Measurements from ENCODE around the gene COMP.

DNA sequence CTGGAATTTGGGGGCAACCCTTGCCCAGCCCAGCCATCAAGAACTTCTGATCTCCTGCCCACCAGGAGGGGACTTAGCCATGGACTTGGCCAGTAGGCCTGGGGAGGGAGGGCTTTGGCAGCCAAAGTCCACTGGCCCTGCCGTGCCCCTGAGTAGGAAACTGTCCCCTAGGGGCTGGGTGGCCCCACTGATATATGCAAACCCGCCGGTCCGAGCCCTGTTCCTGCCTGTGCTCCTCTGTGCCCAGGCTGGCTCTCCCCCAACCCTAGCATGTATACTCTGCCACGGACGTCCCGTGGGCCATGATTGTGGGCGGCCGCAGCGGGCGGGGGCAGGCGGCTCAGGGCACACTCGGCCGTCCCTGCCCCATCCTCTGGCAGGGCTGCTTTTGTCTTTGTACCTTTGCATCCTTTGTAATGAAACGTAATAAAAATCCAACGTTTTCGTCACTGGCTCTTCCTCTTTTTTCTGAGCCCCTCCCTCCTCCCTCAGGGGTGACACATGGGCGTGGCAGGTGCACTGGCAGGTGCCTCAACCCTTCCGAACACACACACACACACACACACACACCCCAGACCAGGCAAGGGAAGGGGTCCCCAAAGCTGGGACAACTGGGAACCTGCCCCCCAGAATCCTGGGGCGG lies 9.1 kb downstream of the COMP start:
- TF ChIP-seq RCOR1 (conservative IDR thresholded peaks at IDR 0.05; ENCODE audit: low read depth, low read length), result no peak
- no peak for TF ChIP-seq ZZZ3 (IDR thresholded peaks at IDR 0.05; ENCODE audit: control insufficient read depth, insufficient read length, low read depth)
- no peak for TF ChIP-seq SUZ12 (IDR thresholded peaks at IDR 0.05; ENCODE audit: unreplicated experiment)
- TF ChIP-seq, protein P1, sequence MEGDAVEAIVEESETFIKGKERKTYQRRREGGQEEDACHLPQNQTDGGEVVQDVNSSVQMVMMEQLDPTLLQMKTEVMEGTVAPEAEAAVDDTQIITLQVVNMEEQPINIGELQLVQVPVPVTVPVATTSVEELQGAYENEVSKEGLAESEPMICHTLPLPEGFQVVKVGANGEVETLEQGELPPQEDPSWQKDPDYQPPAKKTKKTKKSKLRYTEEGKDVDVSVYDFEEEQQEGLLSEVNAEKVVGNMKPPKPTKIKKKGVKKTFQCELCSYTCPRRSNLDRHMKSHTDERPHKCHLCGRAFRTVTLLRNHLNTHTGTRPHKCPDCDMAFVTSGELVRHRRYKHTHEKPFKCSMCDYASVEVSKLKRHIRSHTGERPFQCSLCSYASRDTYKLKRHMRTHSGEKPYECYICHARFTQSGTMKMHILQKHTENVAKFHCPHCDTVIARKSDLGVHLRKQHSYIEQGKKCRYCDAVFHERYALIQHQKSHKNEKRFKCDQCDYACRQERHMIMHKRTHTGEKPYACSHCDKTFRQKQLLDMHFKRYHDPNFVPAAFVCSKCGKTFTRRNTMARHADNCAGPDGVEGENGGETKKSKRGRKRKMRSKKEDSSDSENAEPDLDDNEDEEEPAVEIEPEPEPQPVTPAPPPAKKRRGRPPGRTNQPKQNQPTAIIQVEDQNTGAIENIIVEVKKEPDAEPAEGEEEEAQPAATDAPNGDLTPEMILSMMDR (IDR thresholded peaks at IDR 0.05 in 2 of 3, conservative IDR thresholded peaks at IDR 0.05 in 1 of 3; ENCODE audit: control insufficient read depth in 2 of 3, extremely low read depth in 1 of 3, insufficient read depth in 1 of 3, low read depth in 3 of 3, low read length in 3 of 3), result no peak
- TF ChIP-seq SP1 (IDR thresholded peaks at IDR 0.05; ENCODE audit: low read depth, low read length), result no peak
- TF ChIP-seq POLR2AphosphoS5 (IDR thresholded peaks at IDR 0.05; ENCODE audit: low read length), result no peak
- no peak for TF ChIP-seq FOS (IDR thresholded peaks at IDR 0.05; ENCODE audit: borderline replicate concordance, extremely low read depth, insufficient read length)
- no peak for TF ChIP-seq CHD2 (IDR thresholded peaks at IDR 0.05; ENCODE audit: borderline replicate concordance, low read depth, low read length)
- TF ChIP-seq TCF12 (IDR thresholded peaks at IDR 0.05; ENCODE audit: low read depth, low read length), result no peak
- TF ChIP-seq, protein P2, sequence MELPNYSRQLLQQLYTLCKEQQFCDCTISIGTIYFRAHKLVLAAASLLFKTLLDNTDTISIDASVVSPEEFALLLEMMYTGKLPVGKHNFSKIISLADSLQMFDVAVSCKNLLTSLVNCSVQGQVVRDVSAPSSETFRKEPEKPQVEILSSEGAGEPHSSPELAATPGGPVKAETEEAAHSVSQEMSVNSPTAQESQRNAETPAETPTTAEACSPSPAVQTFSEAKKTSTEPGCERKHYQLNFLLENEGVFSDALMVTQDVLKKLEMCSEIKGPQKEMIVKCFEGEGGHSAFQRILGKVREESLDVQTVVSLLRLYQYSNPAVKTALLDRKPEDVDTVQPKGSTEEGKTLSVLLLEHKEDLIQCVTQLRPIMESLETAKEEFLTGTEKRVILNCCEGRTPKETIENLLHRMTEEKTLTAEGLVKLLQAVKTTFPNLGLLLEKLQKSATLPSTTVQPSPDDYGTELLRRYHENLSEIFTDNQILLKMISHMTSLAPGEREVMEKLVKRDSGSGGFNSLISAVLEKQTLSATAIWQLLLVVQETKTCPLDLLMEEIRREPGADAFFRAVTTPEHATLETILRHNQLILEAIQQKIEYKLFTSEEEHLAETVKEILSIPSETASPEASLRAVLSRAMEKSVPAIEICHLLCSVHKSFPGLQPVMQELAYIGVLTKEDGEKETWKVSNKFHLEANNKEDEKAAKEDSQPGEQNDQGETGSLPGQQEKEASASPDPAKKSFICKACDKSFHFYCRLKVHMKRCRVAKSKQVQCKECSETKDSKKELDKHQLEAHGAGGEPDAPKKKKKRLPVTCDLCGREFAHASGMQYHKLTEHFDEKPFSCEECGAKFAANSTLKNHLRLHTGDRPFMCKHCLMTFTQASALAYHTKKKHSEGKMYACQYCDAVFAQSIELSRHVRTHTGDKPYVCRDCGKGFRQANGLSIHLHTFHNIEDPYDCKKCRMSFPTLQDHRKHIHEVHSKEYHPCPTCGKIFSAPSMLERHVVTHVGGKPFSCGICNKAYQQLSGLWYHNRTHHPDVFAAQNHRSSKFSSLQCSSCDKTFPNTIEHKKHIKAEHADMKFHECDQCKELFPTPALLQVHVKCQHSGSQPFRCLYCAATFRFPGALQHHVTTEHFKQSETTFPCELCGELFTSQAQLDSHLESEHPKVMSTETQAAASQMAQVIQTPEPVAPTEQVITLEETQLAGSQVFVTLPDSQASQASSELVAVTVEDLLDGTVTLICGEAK (IDR thresholded peaks at IDR 0.05; ENCODE audit: borderline replicate concordance), result no peak
- TF ChIP-seq, protein P3, sequence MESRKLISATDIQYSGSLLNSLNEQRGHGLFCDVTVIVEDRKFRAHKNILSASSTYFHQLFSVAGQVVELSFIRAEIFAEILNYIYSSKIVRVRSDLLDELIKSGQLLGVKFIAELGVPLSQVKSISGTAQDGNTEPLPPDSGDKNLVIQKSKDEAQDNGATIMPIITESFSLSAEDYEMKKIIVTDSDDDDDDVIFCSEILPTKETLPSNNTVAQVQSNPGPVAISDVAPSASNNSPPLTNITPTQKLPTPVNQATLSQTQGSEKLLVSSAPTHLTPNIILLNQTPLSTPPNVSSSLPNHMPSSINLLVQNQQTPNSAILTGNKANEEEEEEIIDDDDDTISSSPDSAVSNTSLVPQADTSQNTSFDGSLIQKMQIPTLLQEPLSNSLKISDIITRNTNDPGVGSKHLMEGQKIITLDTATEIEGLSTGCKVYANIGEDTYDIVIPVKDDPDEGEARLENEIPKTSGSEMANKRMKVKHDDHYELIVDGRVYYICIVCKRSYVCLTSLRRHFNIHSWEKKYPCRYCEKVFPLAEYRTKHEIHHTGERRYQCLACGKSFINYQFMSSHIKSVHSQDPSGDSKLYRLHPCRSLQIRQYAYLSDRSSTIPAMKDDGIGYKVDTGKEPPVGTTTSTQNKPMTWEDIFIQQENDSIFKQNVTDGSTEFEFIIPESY (IDR thresholded peaks at IDR 0.05), result no peak
- TF ChIP-seq POLR2A (IDR thresholded peaks at IDR 0.05; ENCODE audit: low read depth, low read length), result no peak
- no peak for TF ChIP-seq GABPA (IDR thresholded peaks at IDR 0.05; ENCODE audit: low read depth)

All from GM12878 (cell line).